ENCODE measurements around the gene MOB2. TPM values are rescaled to one million over a fixed set of nuclear protein-coding genes. Genes with fewer than 3 reads are reported as not detected.
"Not testable (repeated sequence)": the region's sequence is repeated elsewhere in the genome, so short reads cannot be mapped to it uniquely, and the experiment has no call there.

Gene MOB2
- total RNA-seq, 1 donor from 2014 or later, result 22.6 TPM

- Mint-ChIP-seq H3K36me3 (ENCODE audit: low read depth) (peaks cover 2% of the 10 kb centered on the region), H3K4me3 (no peak overlapping the region), H3K9me3 (no peaks in the 10 kb centered on the region), H3K4me1 (ENCODE audit: low read depth) (peaks cover 6% of the 10 kb centered on the region), H3K27ac (no peak overlapping the region), H3K27me3 (ENCODE audit: insufficient read depth) (no peaks in the 10 kb centered on the region)
- intact Hi-C loops (cut with micrococcal nuclease), result loop anchor here (1.0 to 10.0 kb wide), 3 partner anchors 250 to 400 kb away; no protein-coding TSS in a partner anchor
- DNase-seq (ENCODE audit: low spot score), result no peak
These were observed 27.9 kb upstream of the MOB2 start for GRCh38 chr11:1514336-1515061.

GRCh38 chr11:1513326-1514296 lies 27.0 kb upstream of the MOB2 start:
- intact Hi-C loops (cut with micrococcal nuclease), result loop anchor here (10.0 kb wide), 1 partner anchor 399 kb away; no protein-coding TSS in a partner anchor
- no peak for DNase-seq (ENCODE audit: low spot score)
- peaks cover 6% of the 10 kb centered on the region for H3K4me1 Mint-ChIP-seq (ENCODE audit: low read depth)
- no peak overlapping the region for H3K4me3 Mint-ChIP-seq
- peaks cover 2% of the 10 kb centered on the region for H3K36me3 Mint-ChIP-seq (ENCODE audit: low read depth)
- no peak overlapping the region for H3K27ac Mint-ChIP-seq
- H3K9me3 Mint-ChIP-seq, result no peaks in the 10 kb centered on the region
- no peaks in the 10 kb centered on the region for H3K27me3 Mint-ChIP-seq (ENCODE audit: insufficient read depth)

- not testable (repeated sequence) for H3K36me3 Mint-ChIP-seq (ENCODE audit: low read depth); H3K4me3 Mint-ChIP-seq; H3K9me3 Mint-ChIP-seq; DNase-seq (ENCODE audit: low spot score); H3K4me1 Mint-ChIP-seq (ENCODE audit: low read depth); H3K27ac Mint-ChIP-seq; H3K27me3 Mint-ChIP-seq (ENCODE audit: insufficient read depth)
- intact Hi-C loops (cut with micrococcal nuclease), result loop anchor here (10.0 kb wide), 1 partner anchor 398 kb away; no protein-coding TSS in a partner anchor
These were observed 26.1 kb upstream of the MOB2 start for GRCh38 chr11:1512531-1513258.

GRCh38 chr11:1511937-1512496 lies 25.4 kb upstream of the MOB2 start:
- Mint-ChIP-seq H3K4me1 (ENCODE audit: low read depth) (peaks cover 6% of the 10 kb centered on the region), H3K9me3 (no peaks in the 10 kb centered on the region), H3K27me3 (ENCODE audit: insufficient read depth) (no peaks in the 10 kb centered on the region), H3K4me3 (no peak overlapping the region), H3K27ac (no peak overlapping the region), H3K36me3 (ENCODE audit: low read depth) (peaks cover 2% of the 10 kb centered on the region)
- no peak for DNase-seq (ENCODE audit: low spot score)
- intact Hi-C loops (cut with micrococcal nuclease), result loop anchor here (10.0 kb wide), 1 partner anchor 397 kb away; no protein-coding TSS in a partner anchor

GRCh38 chr11:1510928-1511327 lies 24.3 kb upstream of the MOB2 start:
- no peak overlapping the region for H3K4me3 Mint-ChIP-seq
- no peak for DNase-seq (ENCODE audit: low spot score)
- intact Hi-C loops (cut with micrococcal nuclease), result loop anchor here (10.0 kb wide), 1 partner anchor 396 kb away; no protein-coding TSS in a partner anchor
- H3K27me3 Mint-ChIP-seq (ENCODE audit: insufficient read depth), result no peaks in the 10 kb centered on the region
- H3K36me3 Mint-ChIP-seq (ENCODE audit: low read depth), result peaks cover 2% of the 10 kb centered on the region
- H3K27ac Mint-ChIP-seq, result no peak overlapping the region
- no peaks in the 10 kb centered on the region for H3K9me3 Mint-ChIP-seq
- no peaks in the 10 kb centered on the region for H3K4me1 Mint-ChIP-seq (ENCODE audit: low read depth)

- not testable (repeated sequence) for DNase-seq (ENCODE audit: low spot score); H3K27ac Mint-ChIP-seq; H3K27me3 Mint-ChIP-seq (ENCODE audit: insufficient read depth); H3K9me3 Mint-ChIP-seq; H3K4me1 Mint-ChIP-seq (ENCODE audit: low read depth); H3K36me3 Mint-ChIP-seq (ENCODE audit: low read depth); H3K4me3 Mint-ChIP-seq
- intact Hi-C loops (cut with micrococcal nuclease), result loop anchor here (10.0 kb wide), 1 partner anchor 396 kb away; no protein-coding TSS in a partner anchor
These were observed 23.8 kb upstream of the MOB2 start for GRCh38 chr11:1510351-1510750.

GRCh38 chr11:1509626-1510255 lies 23.2 kb upstream of the MOB2 start:
- Mint-ChIP-seq H3K9me3 (no peaks in the 10 kb centered on the region), H3K36me3 (ENCODE audit: low read depth) (peaks cover 2% of the 10 kb centered on the region), H3K4me3 (no peak overlapping the region), H3K27me3 (ENCODE audit: insufficient read depth) (no peaks in the 10 kb centered on the region), H3K4me1 (ENCODE audit: low read depth) (no peaks in the 10 kb centered on the region), H3K27ac (no peak overlapping the region)
- intact Hi-C loops (cut with micrococcal nuclease), result loop anchor here (10.0 kb wide), 1 partner anchor 395 kb away; no protein-coding TSS in a partner anchor
- no peak for DNase-seq (ENCODE audit: low spot score)

GRCh38 chr11:1508986-1509385 lies 22.4 kb upstream of the MOB2 start:
- no peak overlapping the region for H3K4me3 Mint-ChIP-seq
- intact Hi-C loops (cut with micrococcal nuclease), result no loop called here
- no peaks in the 10 kb centered on the region for H3K27me3 Mint-ChIP-seq (ENCODE audit: insufficient read depth)
- H3K9me3 Mint-ChIP-seq, result no peaks in the 10 kb centered on the region
- peaks cover 2% of the 10 kb centered on the region for H3K36me3 Mint-ChIP-seq (ENCODE audit: low read depth)
- H3K27ac Mint-ChIP-seq, result no peak overlapping the region
- no peaks in the 10 kb centered on the region for H3K4me1 Mint-ChIP-seq (ENCODE audit: low read depth)
- DNase-seq (ENCODE audit: low spot score), result no peak

GRCh38 chr11:1508491-1508891 lies 21.9 kb upstream of the MOB2 start:
- no peaks in the 10 kb centered on the region for H3K4me1 Mint-ChIP-seq (ENCODE audit: low read depth)
- peaks cover 2% of the 10 kb centered on the region for H3K36me3 Mint-ChIP-seq (ENCODE audit: low read depth)
- intact Hi-C loops (cut with micrococcal nuclease), result no loop called here
- no peaks in the 10 kb centered on the region for H3K9me3 Mint-ChIP-seq
- DNase-seq (ENCODE audit: low spot score), result no peak
- H3K27me3 Mint-ChIP-seq (ENCODE audit: insufficient read depth), result no peaks in the 10 kb centered on the region
- no peak overlapping the region for H3K27ac Mint-ChIP-seq
- no peak overlapping the region for H3K4me3 Mint-ChIP-seq

GRCh38 chr11:1507381-1508140 lies 21.0 kb upstream of the MOB2 start:
- Mint-ChIP-seq H3K36me3 (ENCODE audit: low read depth) (no peaks in the 10 kb centered on the region), H3K27me3 (ENCODE audit: insufficient read depth) (no peaks in the 10 kb centered on the region), H3K4me3 (no peak overlapping the region), H3K27ac (no peak overlapping the region), H3K4me1 (ENCODE audit: low read depth) (no peaks in the 10 kb centered on the region), H3K9me3 (no peaks in the 10 kb centered on the region)
- intact Hi-C loops (cut with micrococcal nuclease), result no loop called here
- no peak for DNase-seq (ENCODE audit: low spot score)

- H3K36me3 Mint-ChIP-seq (ENCODE audit: low read depth), result no peaks in the 10 kb centered on the region
- no peaks in the 10 kb centered on the region for H3K27me3 Mint-ChIP-seq (ENCODE audit: insufficient read depth)
- no peak for DNase-seq (ENCODE audit: low spot score)
- intact Hi-C loops (cut with micrococcal nuclease), result no loop called here
- no peak overlapping the region for H3K27ac Mint-ChIP-seq
- H3K4me1 Mint-ChIP-seq (ENCODE audit: low read depth), result no peaks in the 10 kb centered on the region
- no peaks in the 10 kb centered on the region for H3K9me3 Mint-ChIP-seq
- H3K4me3 Mint-ChIP-seq, result no peak overlapping the region
These were observed 20.4 kb upstream of the MOB2 start for GRCh38 chr11:1506981-1507380.

Measured in activated T-helper 1 cell treated with anti-CD3 and anti-CD28 coated beads, Interleukin-12 subunit alpha, Interleukin-12 subunit beta, Interleukin-2, Interleukin-4 antibody, amounts not matched to agents 30 ng/mL and 10 ng/mL and 1 ng/mL, durations not matched to agents 14 hours and 24 hours and 36 hours (primary cell).